Measurements from ENCODE around the gene ZBTB40. TPM values are rescaled to one million over a fixed set of nuclear protein-coding genes. Genes with fewer than 3 reads are reported as not detected.

The ZBTB40 gene
- total and polyA plus RNA-seq, 2 of the 13 experiments (the other 11 are each of a cell fraction or from before 2014, with no cell fraction given) = 8.8 to 16.5 TPM

- intact Hi-C loops (cut with micrococcal nuclease; ENCODE audit: unreplicated experiment) (loop anchor here (1.0 kb wide), 1 partner anchor 45 kb away; no protein-coding TSS in a partner anchor), in situ Hi-C loops (cut with HindIII; ENCODE audit: extremely low pct_ligation_motif_present, low pct_unique_long_range_greater_than_20kb) (no loop called here)
- no peaks in the 10 kb centered on the region for H3K4me1 ChIP-seq (ENCODE audit: insufficient read depth, low read length)
- H3K4me3 ChIP-seq (replicated peaks in 1 of 3; ENCODE audit: insufficient read depth in 1 of 3, low read depth in 2 of 3, low read length in 3 of 3) = no peak overlapping the region
- no peak overlapping the region for H3K27ac ChIP-seq (ENCODE audit: extremely low read length, insufficient read depth, low read length)
- H3K36me3 ChIP-seq (replicated peaks in 1 of 2; ENCODE audit: control insufficient read depth in 1 of 2, insufficient read depth in 2 of 2, low read length in 2 of 2) = no peaks in the 10 kb centered on the region
- H3K79me2 ChIP-seq (ENCODE audit: insufficient read depth, low read length) = no peaks in the 10 kb centered on the region
- no peak for DNase-seq (ENCODE audit: low spot score)
- H3K27me3 ChIP-seq (ENCODE audit: control insufficient read depth in 1 of 2, insufficient read depth in 2 of 2, low read length in 2 of 2) = no peaks in the 10 kb centered on the region
- H3K9me3 ChIP-seq (ENCODE audit: low read length) = peaks cover 4% of the 10 kb centered on the region; the same call in 1 of the 2 replicates
- no peak overlapping the region for H3K4me2 ChIP-seq (ENCODE audit: low read depth, low read length)
- FAIRE-seq = no peak
- H2AFZ ChIP-seq (ENCODE audit: low read length) = no peak overlapping the region
- no peaks in the 10 kb centered on the region for H4K20me1 ChIP-seq (ENCODE audit: insufficient read depth, low read length)
- H3K9ac ChIP-seq (ENCODE audit: insufficient read depth, low read depth, low read length) = no peak overlapping the region
- ChIA-PET POLR2A (no interaction called here), CTCF (ENCODE audit: low intra/inter-chr PET ratio, low total read pairs) (no interaction called here)
- BruUV-seq (replicated peaks) = no TSS peak
- 46% methylated on average over 6 of the region's 6 CpGs for WGBS (ENCODE audit: low lambda C conversion rate)
- TF ChIP-seq SSRP1 (CRISPR knock-in tag; IDR thresholded peaks at IDR 0.05) (no peak), ZZZ3 (CRISPR knock-in tag; IDR thresholded peaks at IDR 0.05; ENCODE audit: borderline replicate concordance) (no peak), ZNF124 (CRISPR knock-in tag; IDR thresholded peaks at IDR 0.05) (no peak), SOX6 (IDR thresholded peaks at IDR 0.05) (no peak), SOX6 (CRISPR knock-in tag; IDR thresholded peaks at IDR 0.05) (no peak), ZBTB43 (CRISPR knock-in tag; conservative IDR thresholded peaks at IDR 0.05) (no peak), ZFY (CRISPR knock-in tag; IDR thresholded peaks at IDR 0.05) (no peak), TSC22D2 (CRISPR knock-in tag; IDR thresholded peaks at IDR 0.05; ENCODE audit: borderline replicate concordance) (no peak), MTA1 (CRISPR knock-in tag; IDR thresholded peaks at IDR 0.05; ENCODE audit: borderline replicate concordance) (no peak), ZNF552 (CRISPR knock-in tag; IDR thresholded peaks at IDR 0.05; ENCODE audit: borderline replicate concordance) (no peak), GABPA (IDR thresholded peaks at IDR 0.05; ENCODE audit: low read depth, low read length) (no peak), GABPA (CRISPR knock-in tag; IDR thresholded peaks at IDR 0.05; ENCODE audit: low read depth) (no peak), ZNF318 (CRISPR knock-in tag; IDR thresholded peaks at IDR 0.05) (no peak), ZNF746 (CRISPR knock-in tag; IDR thresholded peaks at IDR 0.05) (no peak), ZC3H13 (CRISPR knock-in tag; IDR thresholded peaks at IDR 0.05) (no peak)
- ATAC-seq = no peak
Measured at GRCh38 chr1:22434717-22435116, 16.9 kb upstream of the ZBTB40 start.

All from HepG2 (cell line).